PFSK-1 (cell line): ENCODE data around the gene CYB5B.

Experiments used
- FOXP2 ChIP-seq: optimal IDR thresholded peaks from 2 replicates; pipeline ENCODE3; 2011; ENCODE audit warnings: borderline replicate concordance, control low read depth, inconsistent platforms; ENCODE audit not compliant: insufficient read depth; ENCODE audit errors: extremely low read length, extremely low read depth
- POLR2AphosphoS5 ChIP-seq: IDR thresholded peaks from 2 replicates; pipeline ENCODE4 v1.6.1; 2012; ENCODE audit warnings: low read depth, mild to moderate bottlenecking, control low read depth, low read length, moderate library complexity
- REST ChIP-seq, 2 experiments: IDR thresholded peaks; 2 replicates each; pipeline versions ENCODE4 v1.6.1 to v1.8.0; 2011 to 2012; ENCODE audit warnings: low read depth in 2 of 2, low read length in 2 of 2, control low read depth in 1 of 2, inconsistent platforms in 1 of 2, mild to moderate bottlenecking in 1 of 2, moderate library complexity in 1 of 2; ENCODE audit not compliant: insufficient read depth in 1 of 2
- SIN3A ChIP-seq: IDR thresholded peaks from 2 replicates; pipeline ENCODE4 v1.6.1; 2012; ENCODE audit warnings: mild to moderate bottlenecking, low read length, moderate library complexity, borderline replicate concordance; ENCODE audit not compliant: insufficient read depth
- TAF1 ChIP-seq: IDR thresholded peaks from 2 replicates; pipeline ENCODE4 v1.6.1; 2012; ENCODE audit warnings: low read length, control low read depth, borderline replicate concordance; ENCODE audit not compliant: insufficient read depth

GRCh38 chr16:69399361-69399760, 25.1 kb upstream of the CYB5B start:
- TF ChIP-seq POLR2AphosphoS5 (no peak), REST (IDR thresholded peaks at IDR 0.05; ENCODE audit: insufficient read depth in 1 of 2, low read depth in 2 of 2, low read length in 2 of 2) (no peak), TAF1 (no peak), SIN3A (no peak), FOXP2 (no peak)
